OCI-LY1 (cell line): Measurements from ENCODE around the gene TBC1D7.

ENCODE experiments used
- H2AFZ ChIP-seq: fragments of 200-600 bp; sonication (generic), shearing (Covaris generic); 2 replicates; pipeline ENCODE4 v1.6.0; 2014; ENCODE audit warnings: antibody characterized with exemption, mild to moderate bottlenecking, low read length
- H3F3A ChIP-seq: fragments of 200-600 bp; sonication (generic), shearing (Covaris generic); 2 replicates; pipeline ENCODE4 v1.6.0; 2014; ENCODE audit warnings: mild to moderate bottlenecking, antibody characterized with exemption, low read length, moderate library complexity; ENCODE audit not compliant: insufficient read depth
- H3K27ac ChIP-seq: fragments of 200-600 bp; sonication (generic); 2 replicates; pipeline ENCODE4 v1.5.1; 2014; ENCODE audit warnings: low read length, mixed run types, mild to moderate bottlenecking, low read depth; ENCODE audit not compliant: poor library complexity, severe bottlenecking
- H3K27me3 ChIP-seq: fragments of 200-600 bp; sonication (generic); 2 replicates; pipeline ENCODE4 v1.6.0; 2014; ENCODE audit warnings: antibody characterized with exemption, mild to moderate bottlenecking, low read length, moderate library complexity; ENCODE audit not compliant: insufficient read depth
- H3K36me3 ChIP-seq: fragments of 200-600 bp; sonication (generic); 2 replicates; pipeline ENCODE4 v1.6.1; 2014; ENCODE audit warnings: mild to moderate bottlenecking, antibody characterized with exemption, low read length, moderate library complexity, mixed read lengths; ENCODE audit not compliant: insufficient read depth
- H3K4me1 ChIP-seq: fragments of 200-600 bp; sonication (generic); 2 replicates; pipeline ENCODE4 v1.5.1; 2014; ENCODE audit warnings: mild to moderate bottlenecking, low read length, moderate library complexity; ENCODE audit not compliant: insufficient read depth, severe bottlenecking
- H3K4me2 ChIP-seq: fragments of 200-600 bp; sonication (generic), shearing (Covaris generic); 2 replicates; pipeline ENCODE4 v1.6.1; 2014; ENCODE audit warnings: low read length
- H3K4me3 ChIP-seq: fragments of 200-600 bp; sonication (generic); 2 replicates; pipeline ENCODE4 v1.5.1; 2014; ENCODE audit warnings: low read length, low read depth, mild to moderate bottlenecking, mixed read lengths; ENCODE audit not compliant: poor library complexity, severe bottlenecking
- H3K79me2 ChIP-seq: fragments of 200-600 bp; shearing (Covaris generic); 2 replicates; pipeline ENCODE4 v1.6.1; 2016; ENCODE audit warnings: mixed run types, low read length, mixed read lengths; ENCODE audit not compliant: insufficient read depth
- H3K9ac ChIP-seq: fragments of 200-600 bp; sonication (generic), shearing (Covaris generic); 2 replicates; pipeline ENCODE4 v1.6.1; 2014; ENCODE audit warnings: mild to moderate bottlenecking, low read length, mixed read lengths
- H3K9me2 ChIP-seq: fragments of 200-600 bp; sonication (generic), shearing (Covaris generic); 2 replicates; pipeline ENCODE4 v1.6.1; 2014; ENCODE audit warnings: low read depth, mild to moderate bottlenecking, low read length, mixed read lengths
- H3K9me3 ChIP-seq: fragments of 200-600 bp; shearing (Covaris generic); 2 replicates; pipeline ENCODE4 v1.6.1; 2014; ENCODE audit warnings: low read length, mixed read lengths
- H4K20me1 ChIP-seq: fragments of 200-600 bp; sonication (generic), shearing (Covaris generic); 2 replicates; pipeline ENCODE4 v1.6.0; 2016; ENCODE audit warnings: mild to moderate bottlenecking, low read length; ENCODE audit not compliant: insufficient read depth
- EZH2 ChIP-seq: fragments of 200-600 bp; sonication (generic), shearing (Covaris generic); IDR thresholded peaks from 2 replicates; pipeline ENCODE4 v1.8.0; 2017; ENCODE audit warnings: borderline replicate concordance, mixed run types, mild to moderate bottlenecking, antibody characterized with exemption, low read length, moderate library complexity, mixed read lengths
- TF ChIP-seq, protein P1 (sequence below): fragments of 200-600 bp; sonication (generic), shearing (Covaris generic); IDR thresholded peaks from 2 replicates; pipeline ENCODE4 v1.5.1; 2017; ENCODE audit warnings: mild to moderate bottlenecking, antibody characterized with exemption, low read length, moderate library complexity, mixed read lengths

TBC1D7 gene

DNA sequence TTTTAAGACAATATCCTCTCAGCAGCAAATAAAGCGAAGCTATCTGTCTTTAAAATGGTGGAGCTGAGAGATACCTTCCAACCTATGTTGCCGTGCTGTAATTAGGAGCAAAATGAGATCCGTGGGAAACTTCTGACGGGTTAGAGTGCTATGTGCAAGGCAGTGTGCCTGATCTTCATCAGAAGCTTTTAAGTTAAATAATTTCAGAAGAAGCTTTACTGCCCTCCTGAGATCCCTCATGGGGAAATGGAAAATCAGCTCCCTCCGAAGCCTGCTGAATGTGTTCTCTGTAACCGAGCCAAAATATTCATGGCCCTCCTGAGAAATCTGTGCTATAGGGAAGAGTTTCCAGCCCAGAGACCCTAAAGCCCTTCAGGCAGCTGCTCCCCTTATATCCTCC is 43.7 kb upstream of the TBC1D7 start:
- no peak overlapping the region for H3K27ac ChIP-seq
- H4K20me1 ChIP-seq: no peaks in the 10 kb centered on the region
- H3K9me2 ChIP-seq: no peaks in the 10 kb centered on the region
- no peak overlapping the region for H3K4me3 ChIP-seq
- no peaks in the 10 kb centered on the region for H3K27me3 ChIP-seq
- no peaks in the 10 kb centered on the region for H3F3A ChIP-seq
- H3K9me3 ChIP-seq: no peaks in the 10 kb centered on the region
- H3K4me1 ChIP-seq: peaks cover 12% of the 10 kb centered on the region
- TF ChIP-seq EZH2: no peak
- no peak overlapping the region for H2AFZ ChIP-seq
- no peaks in the 10 kb centered on the region for H3K79me2 ChIP-seq
- H3K9ac ChIP-seq: no peak overlapping the region
- H3K36me3 ChIP-seq: no peaks in the 10 kb centered on the region
- no peak overlapping the region for H3K4me2 ChIP-seq

DNA sequence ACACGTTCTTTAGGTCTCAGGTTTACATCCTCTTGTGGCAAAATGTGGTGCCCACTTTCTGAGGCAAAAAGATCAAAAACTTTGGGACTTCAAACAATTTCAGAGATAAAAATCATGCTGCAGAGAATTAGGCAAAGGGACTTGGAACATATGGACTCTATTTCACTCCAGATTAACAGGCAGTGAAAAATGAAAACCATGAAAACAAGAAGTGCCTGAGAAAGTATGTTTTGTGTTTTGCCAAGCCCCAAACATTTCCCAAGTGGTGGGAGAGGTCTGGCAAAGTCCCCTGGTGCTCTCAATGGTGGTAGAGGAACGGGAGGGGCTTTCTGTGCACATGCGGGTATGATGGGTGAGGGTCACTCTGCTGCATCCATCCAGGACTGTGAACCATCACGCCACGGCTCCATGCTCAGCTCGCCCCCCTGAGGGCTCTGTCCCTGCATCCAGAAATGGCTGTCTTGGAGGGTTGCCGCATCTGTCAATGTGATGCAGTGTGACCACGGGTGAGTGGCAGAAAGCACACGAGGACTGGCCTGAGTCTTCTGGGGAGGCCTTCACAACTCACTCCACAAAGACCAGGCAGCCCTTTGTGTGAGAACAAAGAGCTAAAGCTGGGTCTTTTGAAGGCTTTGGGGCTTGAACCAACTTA is 43.2 kb upstream of the TBC1D7 start:
- H3K4me2 ChIP-seq: no peak overlapping the region
- H3F3A ChIP-seq: no peaks in the 10 kb centered on the region
- H3K27ac ChIP-seq: no peak overlapping the region
- H3K36me3 ChIP-seq: no peaks in the 10 kb centered on the region
- no peak overlapping the region for H2AFZ ChIP-seq
- no peaks in the 10 kb centered on the region for H3K79me2 ChIP-seq
- no peak overlapping the region for H3K4me3 ChIP-seq
- no peaks in the 10 kb centered on the region for H3K27me3 ChIP-seq
- no peaks in the 10 kb centered on the region for H4K20me1 ChIP-seq
- no peak for TF ChIP-seq EZH2
- TF ChIP-seq, protein P1, sequence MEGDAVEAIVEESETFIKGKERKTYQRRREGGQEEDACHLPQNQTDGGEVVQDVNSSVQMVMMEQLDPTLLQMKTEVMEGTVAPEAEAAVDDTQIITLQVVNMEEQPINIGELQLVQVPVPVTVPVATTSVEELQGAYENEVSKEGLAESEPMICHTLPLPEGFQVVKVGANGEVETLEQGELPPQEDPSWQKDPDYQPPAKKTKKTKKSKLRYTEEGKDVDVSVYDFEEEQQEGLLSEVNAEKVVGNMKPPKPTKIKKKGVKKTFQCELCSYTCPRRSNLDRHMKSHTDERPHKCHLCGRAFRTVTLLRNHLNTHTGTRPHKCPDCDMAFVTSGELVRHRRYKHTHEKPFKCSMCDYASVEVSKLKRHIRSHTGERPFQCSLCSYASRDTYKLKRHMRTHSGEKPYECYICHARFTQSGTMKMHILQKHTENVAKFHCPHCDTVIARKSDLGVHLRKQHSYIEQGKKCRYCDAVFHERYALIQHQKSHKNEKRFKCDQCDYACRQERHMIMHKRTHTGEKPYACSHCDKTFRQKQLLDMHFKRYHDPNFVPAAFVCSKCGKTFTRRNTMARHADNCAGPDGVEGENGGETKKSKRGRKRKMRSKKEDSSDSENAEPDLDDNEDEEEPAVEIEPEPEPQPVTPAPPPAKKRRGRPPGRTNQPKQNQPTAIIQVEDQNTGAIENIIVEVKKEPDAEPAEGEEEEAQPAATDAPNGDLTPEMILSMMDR: no peak
- no peaks in the 10 kb centered on the region for H3K9me2 ChIP-seq
- peaks cover 12% of the 10 kb centered on the region for H3K4me1 ChIP-seq
- H3K9me3 ChIP-seq: no peaks in the 10 kb centered on the region
- no peak overlapping the region for H3K9ac ChIP-seq

DNA sequence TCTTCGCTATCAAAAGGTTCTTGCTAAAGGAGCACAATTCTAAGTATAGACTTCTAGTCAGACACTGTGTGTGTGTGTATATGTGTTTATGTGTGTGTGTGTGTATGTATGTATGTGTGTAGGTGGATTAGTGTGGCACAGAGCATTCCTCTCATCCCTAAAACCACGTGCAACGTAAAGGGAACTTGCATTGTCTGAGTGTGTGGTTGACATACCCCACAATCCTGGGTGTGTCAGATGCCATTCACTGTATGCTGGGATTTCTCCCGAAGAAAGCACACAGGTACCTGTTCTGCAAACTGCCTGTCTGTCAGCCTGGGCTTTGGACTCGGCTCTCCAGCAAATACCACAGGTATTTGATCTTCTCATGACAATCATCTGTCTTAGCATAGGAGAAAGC is 42.3 kb upstream of the TBC1D7 start:
- no peaks in the 10 kb centered on the region for H4K20me1 ChIP-seq
- no peak overlapping the region for H3K27ac ChIP-seq
- no peaks in the 10 kb centered on the region for H3K36me3 ChIP-seq
- H3K4me3 ChIP-seq: no peak overlapping the region
- no peak overlapping the region for H2AFZ ChIP-seq
- H3K27me3 ChIP-seq: no peaks in the 10 kb centered on the region
- TF ChIP-seq, protein P1: no peak
- TF ChIP-seq EZH2: no peak
- no peaks in the 10 kb centered on the region for H3F3A ChIP-seq
- no peaks in the 10 kb centered on the region for H3K9me3 ChIP-seq
- peaks cover 8% of the 10 kb centered on the region for H3K4me1 ChIP-seq
- H3K79me2 ChIP-seq: no peaks in the 10 kb centered on the region
- H3K4me2 ChIP-seq: no peak overlapping the region
- H3K9ac ChIP-seq: no peak overlapping the region
- no peaks in the 10 kb centered on the region for H3K9me2 ChIP-seq

DNA sequence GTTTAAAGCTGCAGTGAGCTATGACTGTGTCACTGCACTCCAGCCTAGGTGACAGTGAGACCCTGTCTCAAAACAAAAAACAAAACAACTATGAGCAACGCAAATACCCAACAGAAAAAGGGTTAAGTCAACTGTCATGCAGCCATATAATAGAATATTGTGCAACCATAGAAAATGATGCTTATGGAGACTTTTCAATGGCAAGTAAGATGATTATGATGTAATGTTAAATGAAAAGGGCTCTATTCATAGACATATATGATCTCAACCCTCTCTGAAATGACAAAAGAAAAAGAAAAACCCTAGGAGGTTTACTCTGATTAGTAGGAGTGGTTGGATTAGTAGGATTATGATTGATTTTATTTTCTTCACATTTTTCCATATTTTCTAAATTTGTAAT is 41.3 kb upstream of the TBC1D7 start:
- H3K79me2 ChIP-seq: no peaks in the 10 kb centered on the region
- no peak overlapping the region for H3K4me2 ChIP-seq
- no peaks in the 10 kb centered on the region for H4K20me1 ChIP-seq
- no peaks in the 10 kb centered on the region for H3K4me1 ChIP-seq
- no peak overlapping the region for H3K9ac ChIP-seq
- no peak overlapping the region for H3K4me3 ChIP-seq
- TF ChIP-seq, protein P1: no peak
- no peak for TF ChIP-seq EZH2
- no peaks in the 10 kb centered on the region for H3K9me3 ChIP-seq
- H3K27ac ChIP-seq: no peak overlapping the region
- H3K36me3 ChIP-seq: peaks cover 9% of the 10 kb centered on the region
- H3K9me2 ChIP-seq: no peaks in the 10 kb centered on the region
- H3F3A ChIP-seq: no peaks in the 10 kb centered on the region
- no peak overlapping the region for H2AFZ ChIP-seq
- no peaks in the 10 kb centered on the region for H3K27me3 ChIP-seq
